Ovary (tissue), 9 donors: ENCODE data around the gene COA8. TPM values are rescaled to one million over a fixed set of nuclear protein-coding genes. Genes with fewer than 3 reads are reported as not detected.

Experiments used
- DNase-seq, 5 donors: peaks; one replicate each; pipeline ENCODE4 v3.0.0-alpha.2; 2019 to 2020
- H3K27ac ChIP-seq, 2 donors: fragments of 200-600 bp; one replicate each; pipeline versions ENCODE4 v1.5.1 to v1.8.0; 2019 to 2022
- H3K27me3 ChIP-seq: fragments of 200-600 bp; one replicate; pipeline ENCODE4 v1.8.0; 2022
- H3K36me3 ChIP-seq: fragments of 200-600 bp; sonication (generic); one replicate; pipeline ENCODE4 v1.5.1; 2019
- H3K4me1 ChIP-seq: one replicate; pipeline ENCODE4 v1.8.1; 2013; ENCODE audit warnings: mild to moderate bottlenecking, moderate library complexity; ENCODE audit not compliant: insufficient read depth
- H3K4me3 ChIP-seq: fragments of 200-600 bp; sonication (generic); one replicate; pipeline ENCODE4 v1.5.1; 2017
- H3K9me3 ChIP-seq, 2 donors: fragments of 200-600 bp in 1 of 2; sonication (generic) in 1 of 2; one replicate each; pipeline versions ENCODE4 v1.5.1 to v1.8.1; 2013 to 2019; ENCODE audit warnings: mild to moderate bottlenecking in 1 of 2, moderate library complexity in 1 of 2
- EP300 ChIP-seq: sonication (generic); formaldehyde crosslinking; IDR thresholded peaks from one replicate; pipeline ENCODE4 v1.6.1; 2017; ENCODE audit warnings: antibody characterized with exemption
- POLR2A ChIP-seq: fragments of 450-650 bp; IDR thresholded peaks from one replicate; pipeline ENCODE4 v1.6.1; 2017; ENCODE audit warnings: antibody characterized with exemption, mild to moderate bottlenecking, moderate library complexity
- WGBS, 3 donors: extraction: QIAGEN DNeasy Blood & Tissue Kit in 1 of 3; methylation state at CpG; one replicate each; pipeline versions ENCODE4 v1.1.5 to v1.1.7; 2013 to 2017; 5-methylcytosine and 5-hydroxymethylcytosine counted together
- intact Hi-C, 4 donors: fragments of 100-400 bp; cut with DNase I; formaldehyde crosslinking; loops; one replicate each; pipeline versions ENCODE4 v1.11.0 to v1.15.1; 2022 to 2023
- polyA plus RNA-seq, 2 donors: library from polyadenylated mRNA; stranded (reverse); fragments of 200-250 nt in 1 of 2; fragments of 350-450 nt in 1 of 2; fragmentation: Illumina TruSeq in 1 of 2; extraction: RNeasy Lipid Tissue Mini Kit (QIAGEN cat#74804) in 1 of 2; gene quantifications; one replicate each; pipeline ENCODE4 v1.2.3, GENCODE V29; 2013 to 2014
- total RNA-seq, 7 donors: library from RNA; depleted of rRNA in 2 of 7; stranded (reverse); fragments of >200 nt in 2 of 7; fragmentation: NEBNext Ultra II Directional in 3 of 7; extraction: Animal tissue kit (Norgen Biotek cat#: 25700) in 3 of 7; gene quantifications; one replicate each; pipeline versions ENCODE4 v1.1.0 to v1.2.4, GENCODE V29; 2016 to 2023
- TF ChIP-seq, protein P1 (sequence below), 3 donors: fragments of 450-650 bp in 2 of 3; fragments of 200-600 bp in 1 of 3; IDR thresholded peaks; one replicate each; pipeline versions ENCODE4 v1.5.1 to v1.8.0; 2016 to 2022; ENCODE audit warnings: antibody characterized with exemption in 3 of 3, mild to moderate bottlenecking in 1 of 3
- donor health status: DM: no; HTN: no; CAD: no; lungs with moderate emphysema.
- donor health status: DM: no; HTN: no; CAD: no.
- donor health status: Bipolar disorder and iron deficiency.
- donor health status: DM: yes; HTN: yes; CAD: no.
- donor health status: DM: no; HTN: no; CAD: no.
- donor health status: DM: yes; HTN: yes; CAD: no.

Gene COA8
- total and polyA plus RNA-seq, 9 donors, result 11.4 to 50.1 (median 26.8) TPM

GRCh38 chr14:103533999-103534575 is 28.7 kb upstream of the COA8 start:
- peaks cover 8% of the 10 kb centered on the region for H3K4me1 ChIP-seq
- H3K9me3 ChIP-seq, result no peaks in the 10 kb centered on the region
- H3K27me3 ChIP-seq, result no peaks in the 10 kb centered on the region
- peak overlapping the region in 1 of 2 donors; percentile 31 for H3K27ac ChIP-seq
- H3K36me3 ChIP-seq, result no peaks in the 10 kb centered on the region
- 78 to 82% (median 79%) methylated on average over 19 to 25 of the region's 25 CpGs for WGBS, 3 donors
- peak in 1 of 5 donors; percentile 25 for DNase-seq
- intact Hi-C loops, result no loop called here
- H3K4me3 ChIP-seq, result no peak overlapping the region
- no peak for TF ChIP-seq EP300
- TF ChIP-seq, protein P1, sequence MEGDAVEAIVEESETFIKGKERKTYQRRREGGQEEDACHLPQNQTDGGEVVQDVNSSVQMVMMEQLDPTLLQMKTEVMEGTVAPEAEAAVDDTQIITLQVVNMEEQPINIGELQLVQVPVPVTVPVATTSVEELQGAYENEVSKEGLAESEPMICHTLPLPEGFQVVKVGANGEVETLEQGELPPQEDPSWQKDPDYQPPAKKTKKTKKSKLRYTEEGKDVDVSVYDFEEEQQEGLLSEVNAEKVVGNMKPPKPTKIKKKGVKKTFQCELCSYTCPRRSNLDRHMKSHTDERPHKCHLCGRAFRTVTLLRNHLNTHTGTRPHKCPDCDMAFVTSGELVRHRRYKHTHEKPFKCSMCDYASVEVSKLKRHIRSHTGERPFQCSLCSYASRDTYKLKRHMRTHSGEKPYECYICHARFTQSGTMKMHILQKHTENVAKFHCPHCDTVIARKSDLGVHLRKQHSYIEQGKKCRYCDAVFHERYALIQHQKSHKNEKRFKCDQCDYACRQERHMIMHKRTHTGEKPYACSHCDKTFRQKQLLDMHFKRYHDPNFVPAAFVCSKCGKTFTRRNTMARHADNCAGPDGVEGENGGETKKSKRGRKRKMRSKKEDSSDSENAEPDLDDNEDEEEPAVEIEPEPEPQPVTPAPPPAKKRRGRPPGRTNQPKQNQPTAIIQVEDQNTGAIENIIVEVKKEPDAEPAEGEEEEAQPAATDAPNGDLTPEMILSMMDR (IDR thresholded peaks at IDR 0.05), result no peak
- TF ChIP-seq POLR2A, result no peak

DNA sequence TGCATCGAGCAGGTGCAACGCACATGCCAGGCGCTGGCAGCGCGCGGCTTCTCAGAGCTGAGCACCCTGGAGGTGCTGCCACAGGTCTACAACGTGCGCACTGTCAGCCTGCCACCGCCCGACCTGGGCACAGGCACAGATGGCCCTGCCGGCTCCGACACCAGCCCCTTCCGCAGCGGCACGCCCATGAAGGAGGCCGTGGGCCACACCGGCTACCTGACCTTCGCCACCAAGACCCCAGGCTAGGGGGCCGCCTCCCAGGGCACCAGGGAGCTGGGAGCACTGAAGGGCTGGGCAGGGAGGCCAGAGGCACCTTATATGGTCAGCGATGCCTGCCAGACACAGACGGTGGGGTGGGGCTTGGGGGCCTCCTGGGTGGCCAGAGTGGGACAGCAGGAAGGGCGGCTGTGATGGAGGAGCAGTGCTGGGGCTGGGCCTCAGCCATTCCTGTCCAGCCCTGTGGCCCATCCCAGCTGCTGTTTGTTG is 28.1 kb upstream of the COA8 start:
- H3K9me3 ChIP-seq, result no peaks in the 10 kb centered on the region
- intact Hi-C loops, result no loop called here
- no peaks in the 10 kb centered on the region for H3K36me3 ChIP-seq
- H3K27ac ChIP-seq, result peak overlapping the region in 1 of 2 donors; percentile 24
- WGBS, 3 donors, result 72 to 82% (median 73%) methylated on average over 6 to 22 of the region's 22 CpGs
- H3K4me3 ChIP-seq, result no peak overlapping the region
- DNase-seq, result peak in 1 of 5 donors; percentile 35
- H3K27me3 ChIP-seq, result no peaks in the 10 kb centered on the region
- no peak for TF ChIP-seq POLR2A
- TF ChIP-seq, protein P1 (IDR thresholded peaks at IDR 0.05), result no peak
- TF ChIP-seq EP300, result no peak
- peaks cover 7% of the 10 kb centered on the region for H3K4me1 ChIP-seq

- intact Hi-C loops, result no loop called here
- Histone ChIP-seq H3K4me1 (peaks cover 3% of the 10 kb centered on the region), H3K9me3 (no peaks in the 10 kb centered on the region), H3K36me3 (no peaks in the 10 kb centered on the region), H3K27me3 (no peaks in the 10 kb centered on the region), H3K27ac (peak overlapping the region in 1 of 2 donors; percentile 24), H3K4me3 (no peak overlapping the region)
- TF ChIP-seq POLR2A, result no peak
- TF ChIP-seq, protein P1 (IDR thresholded peaks at IDR 0.05), result no peak
- no peak for TF ChIP-seq EP300
- peak in 1 of 5 donors; percentile 36 for DNase-seq
- 63 to 80% (median 68%) methylated on average over 15 to 21 of the region's 21 CpGs for whole genome bisulfite sequencing, 3 donors
Measured at GRCh38 chr14:103535081-103535890, 27.5 kb upstream of the COA8 start.

- peaks cover 5% of the 10 kb centered on the region for H3K4me1 ChIP-seq
- H3K4me3 ChIP-seq, result no peak overlapping the region
- intact Hi-C loops, result no loop called here
- no peaks in the 10 kb centered on the region for H3K36me3 ChIP-seq
- no peak overlapping the region for H3K27ac ChIP-seq
- DNase-seq, result peak in 2 of 5 donors; percentile 18 to 38
- TF ChIP-seq, protein P1 (IDR thresholded peaks at IDR 0.05), result no peak
- TF ChIP-seq POLR2A, result no peak
- no peak for TF ChIP-seq EP300
- H3K9me3 ChIP-seq, result no peaks in the 10 kb centered on the region
- 79 to 89% (median 87%) methylated on average over 11 of the region's 11 CpGs for WGBS, 3 donors
- H3K27me3 ChIP-seq, result no peaks in the 10 kb centered on the region
Measured at GRCh38 chr14:103535891-103536565, 26.7 kb upstream of the COA8 start.
